HG03095 (cell line): ENCODE results near the gene HHIPL1.
"Not testable (repeated sequence)": the region's sequence is repeated elsewhere in the genome, so short reads cannot be mapped to it uniquely, and the experiment has no call there.

Source experiments
- ATAC-seq: cut with Tn5 transposase; IDR thresholded peaks from one replicate; pipeline ENCODE4 v1.9.1; 2021; ENCODE audit warnings: moderate library complexity; ENCODE audit not compliant: unreplicated experiment

HHIPL1 gene

GRCh38 chr14:99632410-99633035 is 12.4 kb upstream of the HHIPL1 start:
- no peak for ATAC-seq

GRCh38 chr14:99633141-99633540 is 11.8 kb upstream of the HHIPL1 start:
- ATAC-seq, result no peak

DNA sequence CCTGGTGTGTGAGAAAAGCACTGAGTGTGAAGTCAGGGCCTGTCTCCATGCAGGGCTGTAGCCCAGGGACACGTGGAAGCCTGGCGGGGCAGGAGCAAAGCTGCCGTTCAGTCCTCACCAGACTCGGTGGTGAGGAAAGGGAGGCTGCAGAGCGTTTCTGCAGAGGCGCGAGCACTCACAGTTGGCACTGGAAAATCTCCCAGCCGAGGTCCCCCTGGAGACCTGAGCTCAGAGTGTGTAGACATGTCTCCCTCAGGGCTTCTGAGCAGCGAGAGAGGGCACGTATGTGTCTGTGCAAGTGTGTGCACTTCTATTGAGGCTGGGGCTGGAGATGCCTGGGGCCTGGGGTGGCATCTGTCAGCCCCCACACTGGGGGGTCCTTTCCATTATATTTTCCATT is 11.0 kb upstream of the HHIPL1 start:
- ATAC-seq, result no peak

DNA sequence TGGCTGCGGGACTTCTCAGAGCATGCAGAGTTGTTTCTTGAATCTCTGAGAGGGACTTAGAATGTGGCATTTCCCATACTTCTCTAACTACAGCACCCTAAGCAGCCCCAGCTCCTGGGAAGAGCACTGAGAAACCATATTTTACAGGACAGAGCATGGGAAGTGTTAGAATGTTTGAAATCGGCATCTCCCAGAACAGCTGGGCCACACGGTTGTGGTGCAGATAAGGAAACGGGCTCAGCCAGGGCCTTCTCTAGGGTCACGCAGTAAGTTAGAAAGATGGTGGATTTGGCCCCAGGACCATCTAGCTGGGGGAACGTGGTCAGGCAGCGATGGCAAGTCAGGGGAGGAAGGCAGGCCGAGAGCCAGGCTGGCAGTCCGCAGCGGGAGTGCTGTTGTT is 10.5 kb upstream of the HHIPL1 start:
- no peak for ATAC-seq

DNA sequence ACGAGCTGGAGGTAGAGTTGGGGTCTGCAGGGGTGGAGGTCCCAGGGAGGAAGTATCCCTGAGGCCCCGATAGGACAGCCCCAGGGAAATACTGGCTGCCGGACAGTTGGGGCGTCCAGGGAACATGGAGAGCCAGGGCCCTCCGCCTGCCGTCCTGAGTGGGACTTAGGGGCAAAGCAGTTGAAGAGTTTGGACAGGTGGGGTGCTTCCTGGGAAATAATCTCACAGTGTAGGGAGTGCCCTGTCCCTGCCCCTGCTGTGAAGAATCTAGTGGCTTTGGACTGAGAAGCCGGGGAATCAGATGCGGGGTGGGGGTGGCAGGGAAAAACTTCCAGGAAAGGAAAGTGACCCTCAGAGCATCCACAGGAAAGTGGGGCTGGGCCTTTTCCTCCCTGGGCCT is 9.8 kb upstream of the HHIPL1 start:
- no peak for ATAC-seq

GRCh38 chr14:99636487-99636886 is 8.4 kb upstream of the HHIPL1 start:
- no peak for ATAC-seq

- ATAC-seq, result no peak
These were observed 7.3 kb upstream of the HHIPL1 start for GRCh38 chr14:99637624-99638023.

DNA sequence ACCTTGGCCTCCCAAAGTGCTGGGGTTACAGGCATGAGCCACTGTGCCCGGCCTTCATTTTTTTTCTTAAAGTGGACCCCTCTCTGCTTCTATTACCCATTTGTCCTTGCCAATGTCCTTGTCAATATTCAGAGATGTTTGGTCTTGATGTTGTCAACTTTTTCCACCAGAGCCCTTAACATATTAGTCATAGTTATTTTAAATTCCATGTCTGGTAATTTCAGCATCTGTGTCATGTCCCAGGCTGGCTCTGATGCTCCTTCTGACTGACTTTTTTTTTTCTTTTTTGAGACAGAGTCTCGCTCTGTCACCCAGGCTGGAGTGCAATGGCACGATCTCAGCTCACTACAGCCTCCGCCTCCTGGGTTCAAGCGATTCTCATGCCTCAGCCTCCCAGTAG is 2.2 kb upstream of the HHIPL1 start:
- ATAC-seq, result not testable (repeated sequence)

DNA sequence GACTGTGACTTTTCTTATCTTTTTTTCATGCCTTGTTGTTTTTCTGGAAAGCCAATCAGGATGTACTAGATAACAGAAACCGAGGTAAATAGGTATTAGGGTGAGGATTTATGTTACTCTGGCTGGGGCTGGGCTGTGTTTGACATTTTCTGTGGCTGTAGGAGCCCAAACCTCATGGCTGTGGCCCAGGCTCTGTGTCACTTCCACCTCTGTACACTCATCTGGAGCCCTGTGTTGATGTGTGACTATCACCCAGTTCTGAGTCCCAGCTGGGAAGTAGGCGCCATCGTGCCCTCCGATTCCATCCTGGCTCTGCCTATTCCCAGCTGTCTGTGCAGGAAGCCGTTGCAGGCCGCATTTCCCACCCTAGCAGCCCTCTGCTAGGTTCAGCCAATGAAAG is 1.6 kb upstream of the HHIPL1 start:
- no peak for ATAC-seq

GRCh38 chr14:99644035-99644587 is 818 bp upstream of the HHIPL1 start:
- no peak for ATAC-seq

DNA sequence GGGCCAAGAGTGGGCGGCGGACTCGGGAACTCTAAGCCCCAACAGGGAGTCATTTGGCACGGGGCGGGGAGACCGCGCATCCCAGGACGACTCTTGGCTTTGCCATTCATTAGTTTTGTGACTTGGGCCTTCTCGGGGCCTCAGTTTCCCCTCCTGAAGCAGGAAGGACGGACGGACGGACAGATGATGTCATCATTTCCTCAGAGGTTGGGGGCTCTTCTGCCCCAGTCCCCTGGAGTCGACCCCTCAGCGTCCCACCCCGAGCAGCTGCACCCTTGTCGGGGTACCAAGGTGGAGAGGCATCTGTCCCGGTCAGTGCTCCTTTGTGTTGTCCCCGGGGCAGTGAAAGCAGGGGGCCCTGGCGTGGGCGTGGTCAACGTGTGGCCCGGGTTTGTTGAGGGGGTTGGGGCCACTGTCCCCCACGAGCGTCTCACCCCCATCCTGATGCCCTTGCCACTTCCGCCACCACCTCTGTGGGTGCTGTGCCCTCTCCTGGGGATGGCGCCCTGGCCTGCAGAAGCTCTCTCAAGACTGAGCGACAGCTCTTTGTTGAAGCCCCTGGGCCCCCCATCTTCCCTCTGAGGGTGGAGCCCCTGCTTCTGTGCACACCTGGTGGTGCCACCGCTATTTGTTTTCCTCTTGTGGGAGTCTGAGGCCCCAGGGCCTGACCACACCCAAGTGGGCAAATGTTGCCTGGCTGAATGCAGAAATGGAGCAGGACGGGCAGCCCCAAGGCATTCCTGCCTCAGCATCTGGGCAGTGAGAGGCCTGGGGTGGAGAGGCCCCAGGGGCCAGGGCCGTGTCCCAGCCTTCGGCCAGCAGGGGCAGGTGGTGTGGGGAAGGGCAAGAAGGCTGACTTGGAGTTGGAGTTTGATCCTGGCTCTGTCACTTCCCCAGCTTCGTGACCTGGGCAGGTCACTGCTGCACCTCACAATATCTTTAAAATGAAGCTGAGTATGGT is 896 bp downstream of the HHIPL1 start:
- no peak for ATAC-seq

DNA sequence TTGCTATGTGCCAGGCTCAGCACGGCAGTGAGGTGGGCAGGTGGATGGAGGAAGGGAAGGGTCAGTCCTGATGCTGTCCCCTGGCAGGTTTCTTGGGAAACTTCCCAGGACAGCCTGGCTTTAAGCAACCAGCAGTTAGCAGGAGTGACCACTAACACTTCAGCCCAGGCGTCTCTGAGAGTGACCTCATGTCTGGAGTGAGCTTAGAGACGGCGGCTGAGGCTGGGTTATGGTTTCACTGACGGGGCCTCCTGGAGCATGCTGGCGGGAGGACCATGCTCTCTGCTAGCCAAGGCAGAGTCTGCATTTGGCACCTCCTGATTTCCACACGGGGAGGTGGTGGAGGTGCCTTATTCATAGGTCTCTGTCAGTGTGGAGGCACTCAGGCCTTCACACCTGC is 2.5 kb downstream of the HHIPL1 start:
- no peak for ATAC-seq

GRCh38 chr14:99648027-99648784 is 3.3 kb downstream of the HHIPL1 start:
- no peak for ATAC-seq

DNA sequence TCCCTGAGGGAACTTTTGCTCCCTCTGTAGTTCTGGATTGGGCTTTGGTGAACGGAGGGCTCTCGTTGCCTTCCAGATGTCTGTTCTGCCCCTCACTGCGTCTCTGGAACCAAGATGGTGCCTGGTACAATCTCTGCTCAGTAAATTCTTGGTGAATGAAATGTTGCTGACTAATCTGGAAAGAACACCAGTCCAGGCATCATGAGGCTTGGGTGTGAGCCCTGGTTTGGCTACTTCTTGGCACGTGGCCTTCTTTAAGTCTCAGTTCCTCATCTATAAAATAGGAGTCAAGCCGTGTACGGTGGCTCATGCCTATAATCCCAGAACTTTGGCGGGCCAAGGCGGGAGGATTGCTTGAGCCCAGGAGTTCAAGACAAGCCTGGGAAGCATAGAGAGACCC is 4.3 kb downstream of the HHIPL1 start:
- no peak for ATAC-seq

DNA sequence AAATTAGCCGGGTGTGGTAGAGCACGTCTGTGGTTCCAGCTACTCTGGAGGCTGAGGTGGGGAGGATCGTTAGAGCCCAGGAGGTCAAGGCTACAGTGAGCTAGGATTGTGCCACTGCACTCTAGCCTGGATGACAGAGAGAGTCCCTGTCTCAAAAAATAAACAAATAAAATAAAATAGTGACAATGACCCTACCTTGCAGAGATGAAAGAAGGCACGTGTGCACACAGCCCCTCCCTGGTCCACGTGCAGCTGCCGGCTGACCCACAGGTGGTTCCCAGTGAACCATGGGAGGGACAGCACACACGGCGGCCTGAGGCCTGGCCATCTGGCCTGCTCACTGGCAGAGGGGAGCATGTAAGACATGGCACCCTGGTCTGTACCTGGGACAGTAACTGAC is 4.7 kb downstream of the HHIPL1 start:
- ATAC-seq, result no peak

GRCh38 chr14:99650189-99650588 is 5.3 kb downstream of the HHIPL1 start:
- ATAC-seq, result no peak

- no peak for ATAC-seq
These were observed 7.2 kb downstream of the HHIPL1 start for GRCh38 chr14:99651953-99652746.

DNA sequence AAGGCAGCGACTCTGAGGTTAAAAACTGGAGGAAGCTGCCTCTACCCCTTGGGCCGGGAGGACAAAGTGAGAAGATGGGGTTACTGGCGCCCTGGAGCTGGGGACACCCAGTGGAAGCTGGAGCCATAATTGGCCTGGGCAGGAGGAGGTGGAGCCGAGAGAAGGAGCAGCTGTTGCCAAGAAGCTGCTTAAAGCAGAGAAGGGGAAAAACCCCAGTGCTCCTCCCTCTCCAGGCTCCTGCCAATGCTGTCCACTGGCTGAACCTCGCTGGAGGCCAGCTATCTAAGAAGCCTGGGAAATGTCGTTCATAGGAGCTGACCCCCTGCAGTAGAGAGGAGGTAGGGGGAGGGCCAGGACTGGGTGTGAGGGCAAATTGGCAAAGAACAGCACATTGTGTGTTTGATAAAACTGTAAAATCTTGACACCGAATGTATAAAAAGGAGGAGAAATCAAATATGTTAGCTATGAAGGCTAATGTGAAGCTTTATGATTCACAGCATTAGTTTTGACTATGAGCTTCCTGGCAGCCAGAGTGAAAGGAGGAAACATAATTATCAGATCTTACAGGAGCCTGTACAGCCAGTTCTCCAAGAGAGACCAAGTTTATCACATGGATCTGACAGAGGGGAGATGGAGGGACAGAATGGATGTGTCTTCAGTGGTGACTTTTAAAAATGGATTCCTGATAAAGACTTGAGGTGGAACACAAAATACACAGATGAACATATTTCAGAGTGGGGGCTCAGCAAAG is 9.5 kb downstream of the HHIPL1 start:
- no peak for ATAC-seq

DNA sequence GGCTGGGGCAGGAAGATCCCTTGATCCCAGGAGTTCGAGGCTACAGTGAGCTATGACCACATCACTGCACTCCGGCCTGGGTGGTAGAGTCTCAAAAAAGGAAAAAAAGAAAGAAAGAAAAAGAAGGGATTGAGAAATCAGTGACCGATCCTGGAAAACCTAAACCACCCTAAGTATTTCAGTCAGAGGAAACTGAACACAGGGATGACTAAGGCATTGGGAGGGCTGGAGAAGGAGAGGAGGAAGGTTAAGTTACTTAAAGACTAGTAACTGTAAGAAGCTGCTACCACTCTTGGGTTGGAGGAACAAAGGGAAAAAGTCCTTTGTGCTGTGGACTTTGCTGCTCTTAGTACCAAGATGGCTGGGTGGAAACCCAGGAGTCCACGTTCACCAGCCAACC is 10.6 kb downstream of the HHIPL1 start:
- no peak for ATAC-seq

- no peak for ATAC-seq
These were observed 11.2 kb downstream of the HHIPL1 start for GRCh38 chr14:99656171-99656570.
